Stimulated activated naive B cell treated with anti-CD40 and anti-IgM and Interleukin-4, amounts not matched to agents 10 μg/mL and 1 μg/mL and 100 μg/mL, for 72 hours (primary cell): Measurements from ENCODE around the gene CLEC10A.
"Not testable (repeated sequence)": the region's sequence is repeated elsewhere in the genome, so short reads cannot be mapped to it uniquely, and the experiment has no call there.

Experiments
- ATAC-seq, 2 donors: fragments of 150-1000 bp; cut with Tn5 transposase; replicated peaks; 2 replicates each; pipeline ENCODE4 v1.10.0; 2021; ENCODE audit warnings: moderate library complexity in 1 of 2
- DNase-seq: peaks from one replicate; pipeline ENCODE4 v3.0.0; 2021
- H3K27ac Mint-ChIP-seq: one replicate; pipeline ENCODE4 v1.8.0; 2022; ENCODE audit warnings: mild to moderate bottlenecking, mixed read lengths
- H3K27me3 Mint-ChIP-seq, 2 donors: one replicate each; pipeline ENCODE4 v1.8.0; 2022; ENCODE audit warnings: mixed read lengths in 2 of 2
- H3K36me3 Mint-ChIP-seq, 2 donors: one replicate each; pipeline ENCODE4 v1.8.0; 2022; ENCODE audit warnings: mixed read lengths in 2 of 2, mild to moderate bottlenecking in 1 of 2
- H3K4me1 Mint-ChIP-seq, 2 donors: one replicate each; pipeline ENCODE4 v1.8.0; 2022; ENCODE audit warnings: mixed read lengths in 2 of 2, mild to moderate bottlenecking in 1 of 2
- H3K4me3 Mint-ChIP-seq, 2 donors: one replicate each; pipeline ENCODE4 v1.8.0; 2022; ENCODE audit warnings: mild to moderate bottlenecking in 2 of 2, mixed read lengths in 2 of 2, moderate library complexity in 1 of 2
- H3K9me3 Mint-ChIP-seq, 2 donors: one replicate each; pipeline ENCODE4 v1.8.0; 2022; ENCODE audit warnings: mixed read lengths in 2 of 2, mild to moderate bottlenecking in 1 of 2

The CLEC10A gene

DNA sequence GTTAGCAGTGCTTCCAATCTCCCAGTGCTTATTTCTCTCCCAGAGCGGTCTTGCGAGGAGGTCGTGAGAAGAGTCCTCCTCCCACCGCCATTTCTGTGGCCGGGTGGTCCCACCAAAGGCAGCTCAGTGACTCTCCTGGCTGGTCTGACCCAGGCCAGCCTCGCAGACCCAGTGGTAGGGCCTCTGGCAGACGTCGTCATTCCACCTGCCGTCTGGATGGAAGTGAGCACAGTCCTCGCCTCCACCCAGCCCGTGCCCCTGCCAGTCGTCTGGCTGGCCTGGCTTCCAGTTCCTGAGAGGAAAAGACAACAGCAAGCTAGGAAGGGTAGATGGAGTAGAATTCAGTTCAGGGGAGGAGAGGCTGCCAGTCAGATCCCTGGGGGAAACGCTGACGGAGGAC lies 5.1 kb downstream of the CLEC10A start:
- DNase-seq (no peak), ATAC-seq (no peak)
- H3K36me3 Mint-ChIP-seq = no peaks in the 10 kb centered on the region
- H3K27ac Mint-ChIP-seq = no peak overlapping the region
- peaks cover 6 to 37% of the 10 kb centered on the region in 2 donors for H3K27me3 Mint-ChIP-seq
- peaks cover 13 to 18% of the 10 kb centered on the region in 2 donors for H3K4me1 Mint-ChIP-seq
- H3K9me3 Mint-ChIP-seq = peaks cover 0 to 2% of the 10 kb centered on the region in 2 donors
- H3K4me3 Mint-ChIP-seq = no peak overlapping the region

DNA sequence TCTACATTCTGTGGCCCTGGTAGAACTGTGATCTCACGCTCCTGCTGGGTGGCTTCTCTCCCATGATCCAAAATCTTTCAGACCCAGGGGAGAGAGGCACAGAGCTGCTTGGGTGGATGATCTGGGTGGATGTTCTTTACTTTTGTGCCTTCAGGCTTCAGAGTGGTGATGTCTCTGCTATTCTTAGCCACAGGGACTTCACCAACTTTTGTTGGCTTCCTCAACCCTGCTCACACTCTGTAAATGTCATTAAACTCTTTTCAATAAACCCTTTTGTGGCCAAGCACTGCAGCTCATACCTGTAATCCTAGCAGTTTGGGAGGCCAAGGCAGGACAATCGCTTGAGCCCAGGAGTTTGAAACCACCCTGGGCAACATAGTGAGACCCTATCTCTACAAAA lies 7.6 kb downstream of the CLEC10A start:
- H3K9me3 Mint-ChIP-seq = peaks cover 10 to 21% of the 10 kb centered on the region in 2 donors

DNA sequence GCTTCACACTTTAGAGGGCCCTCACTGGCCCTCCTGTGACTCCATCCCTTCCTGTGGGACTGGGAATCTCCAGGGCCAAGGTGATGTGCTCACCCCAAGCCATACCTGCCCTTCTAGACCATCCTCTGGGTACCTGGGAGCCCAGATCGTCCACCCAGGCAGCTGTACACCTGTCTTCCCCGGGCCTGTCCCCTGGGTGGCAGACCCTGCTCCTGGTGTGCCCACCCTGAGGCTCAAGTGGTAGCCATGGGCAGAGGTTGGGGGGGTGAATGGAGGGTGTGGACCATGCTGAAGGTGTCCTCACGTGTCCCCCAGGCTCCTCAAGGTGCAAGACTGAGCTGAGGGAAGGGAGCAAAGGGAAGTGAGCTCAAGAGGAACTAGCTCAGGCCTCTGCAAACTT lies 9.3 kb downstream of the CLEC10A start:
- Mint-ChIP-seq H3K27ac (no peak overlapping the region), H3K36me3 (peaks cover 13 to 14% of the 10 kb centered on the region in 2 donors), H3K4me1 (peaks cover 11 to 15% of the 10 kb centered on the region in 2 donors), H3K9me3 (peaks cover 14 to 21% of the 10 kb centered on the region in 2 donors), H3K27me3 (peaks cover 8 to 28% of the 10 kb centered on the region in 2 donors), H3K4me3 (no peak overlapping the region)
- DNase-seq = no peak
- no peak for ATAC-seq

More for the DNA sequence above, 7.6 kb downstream of the CLEC10A start:
- Mint-ChIP-seq H3K36me3 (peaks cover 9 to 13% of the 10 kb centered on the region in 2 donors), H3K27me3 (peaks cover 3 to 33% of the 10 kb centered on the region in 2 donors), H3K4me1 (peaks cover 11 to 15% of the 10 kb centered on the region in 2 donors), H3K4me3 (peak overlapping the region in 1 of 2 donors; percentile 45), H3K27ac (peak overlapping the region; percentile 66)
- DNase-seq (no peak), ATAC-seq (peak; percentile 75 to 88)

DNA sequence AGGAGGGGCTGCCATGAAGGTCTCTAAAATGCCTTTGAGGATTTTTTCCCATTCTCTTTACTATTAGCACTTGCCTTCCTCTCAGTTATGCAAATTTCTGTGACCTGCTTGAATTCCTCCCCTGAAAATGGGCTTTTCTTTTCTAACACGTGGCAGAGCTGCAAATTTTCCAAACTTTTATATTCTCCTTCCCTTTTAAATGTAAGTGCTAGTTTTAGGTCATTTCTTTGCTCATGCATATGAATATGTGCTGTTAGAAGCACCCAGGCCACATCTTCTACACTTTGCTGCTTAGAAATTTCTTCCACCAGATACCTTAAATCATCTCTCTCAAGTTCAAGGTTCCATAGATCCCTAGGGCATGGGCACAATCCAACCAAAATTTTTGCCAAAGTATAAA lies 11.8 kb downstream of the CLEC10A start:
- Mint-ChIP-seq H3K9me3 (peaks cover 14 to 21% of the 10 kb centered on the region in 2 donors), H3K27ac (no peak overlapping the region), H3K36me3 (peaks cover 13 to 14% of the 10 kb centered on the region in 2 donors)

DNA sequence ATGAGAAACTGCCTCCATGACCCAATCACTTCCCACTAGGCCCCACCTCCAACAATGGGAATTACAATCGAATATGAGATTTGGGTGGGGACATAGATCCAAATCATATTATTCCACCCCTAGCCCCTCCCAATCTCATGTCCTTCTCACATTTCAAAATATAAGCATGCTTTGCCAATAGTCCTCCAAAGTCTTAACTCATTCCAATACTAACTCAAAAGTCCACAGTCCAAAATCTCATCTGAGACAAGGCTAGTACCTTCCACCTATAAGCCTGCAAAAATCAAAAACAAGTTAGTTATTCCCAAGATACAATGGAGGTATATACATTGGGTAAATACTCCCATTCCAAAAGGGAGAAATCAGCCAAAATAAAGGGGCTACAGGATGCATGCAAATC lies 12.9 kb downstream of the CLEC10A start:
- H3K36me3 Mint-ChIP-seq = peaks cover 13 to 14% of the 10 kb centered on the region in 2 donors
- H3K9me3 Mint-ChIP-seq = peaks cover 14 to 21% of the 10 kb centered on the region in 2 donors
- H3K27ac Mint-ChIP-seq = no peak overlapping the region
- H3K4me1 Mint-ChIP-seq = peaks cover 6 to 9% of the 10 kb centered on the region in 2 donors
- DNase-seq (no peak), ATAC-seq (no peak)
- peaks cover 24 to 55% of the 10 kb centered on the region in 2 donors for H3K27me3 Mint-ChIP-seq
- no peak overlapping the region for H3K4me3 Mint-ChIP-seq

More for the DNA sequence above, 11.8 kb downstream of the CLEC10A start:
- Mint-ChIP-seq H3K4me3 (no peak overlapping the region), H3K27me3 (peaks cover 19 to 47% of the 10 kb centered on the region in 2 donors), H3K4me1 (peaks cover 11 to 15% of the 10 kb centered on the region in 2 donors)
- no peak for DNase-seq
- ATAC-seq = no peak

DNA sequence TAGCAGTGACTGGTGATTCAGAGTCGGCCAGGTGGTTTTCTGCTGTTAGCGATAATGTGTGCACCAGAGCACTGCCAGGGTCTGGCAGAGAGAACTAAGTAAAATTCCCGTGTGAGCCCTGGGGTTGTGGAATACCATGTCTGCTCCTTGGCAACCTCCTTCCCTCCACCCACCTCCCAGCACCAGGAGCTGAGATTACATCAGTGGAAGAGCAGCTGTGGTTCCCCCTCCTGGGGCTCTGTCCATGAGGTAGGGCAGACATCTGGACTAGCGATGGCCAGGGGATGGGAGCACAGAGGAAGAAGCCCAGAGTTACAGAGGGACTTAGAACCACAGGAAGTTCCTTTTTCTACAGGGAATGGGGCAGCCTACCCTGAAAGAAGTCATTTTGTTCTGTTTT lies 15.8 kb downstream of the CLEC10A start:
- no peak for DNase-seq
- H3K4me3 Mint-ChIP-seq = no peak overlapping the region
- H3K27me3 Mint-ChIP-seq = peaks cover 25 to 52% of the 10 kb centered on the region in 2 donors
- peaks cover 6 to 10% of the 10 kb centered on the region in 2 donors for H3K4me1 Mint-ChIP-seq
- H3K36me3 Mint-ChIP-seq = peaks cover 12 to 14% of the 10 kb centered on the region in 2 donors
- H3K9me3 Mint-ChIP-seq = peaks cover 14 to 17% of the 10 kb centered on the region in 2 donors
- no peak overlapping the region for H3K27ac Mint-ChIP-seq
- no peak for ATAC-seq

DNA sequence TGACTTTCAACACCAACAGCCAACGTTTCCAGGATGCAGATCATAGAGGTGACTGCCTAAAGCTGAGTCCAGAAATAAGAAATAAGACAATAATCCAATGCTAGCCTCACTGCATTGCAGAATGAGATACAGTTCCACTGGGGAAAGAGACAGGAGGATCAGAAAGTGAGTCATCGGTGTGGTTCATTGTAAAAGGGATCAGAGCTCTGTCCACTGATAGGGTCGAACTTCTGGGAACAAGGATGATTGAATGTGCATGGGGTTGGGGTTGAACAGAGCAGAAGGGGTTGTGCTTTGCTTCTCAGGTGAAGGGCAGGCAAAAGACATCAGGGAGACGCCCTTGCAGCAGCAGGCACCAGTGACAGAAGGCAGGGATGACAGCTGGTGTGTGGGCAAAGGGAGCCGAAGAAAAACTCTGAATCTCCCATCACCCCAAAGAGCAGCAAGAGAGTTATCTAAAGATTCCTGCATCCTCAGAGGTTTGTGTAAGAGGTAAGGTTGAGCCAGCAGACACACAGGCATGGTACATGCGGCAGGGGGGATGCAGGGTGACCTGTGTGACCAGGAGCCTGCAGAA lies 16.4 kb downstream of the CLEC10A start:
- Mint-ChIP-seq H3K27me3 (peaks cover 31 to 52% of the 10 kb centered on the region in 2 donors), H3K4me1 (peaks cover 8 to 15% of the 10 kb centered on the region in 2 donors), H3K4me3 (no peak overlapping the region), H3K9me3 (peaks cover 10 to 11% of the 10 kb centered on the region in 2 donors), H3K27ac (no peak overlapping the region), H3K36me3 (peaks cover 5 to 10% of the 10 kb centered on the region in 2 donors)
- no peak for ATAC-seq
- no peak for DNase-seq

DNA sequence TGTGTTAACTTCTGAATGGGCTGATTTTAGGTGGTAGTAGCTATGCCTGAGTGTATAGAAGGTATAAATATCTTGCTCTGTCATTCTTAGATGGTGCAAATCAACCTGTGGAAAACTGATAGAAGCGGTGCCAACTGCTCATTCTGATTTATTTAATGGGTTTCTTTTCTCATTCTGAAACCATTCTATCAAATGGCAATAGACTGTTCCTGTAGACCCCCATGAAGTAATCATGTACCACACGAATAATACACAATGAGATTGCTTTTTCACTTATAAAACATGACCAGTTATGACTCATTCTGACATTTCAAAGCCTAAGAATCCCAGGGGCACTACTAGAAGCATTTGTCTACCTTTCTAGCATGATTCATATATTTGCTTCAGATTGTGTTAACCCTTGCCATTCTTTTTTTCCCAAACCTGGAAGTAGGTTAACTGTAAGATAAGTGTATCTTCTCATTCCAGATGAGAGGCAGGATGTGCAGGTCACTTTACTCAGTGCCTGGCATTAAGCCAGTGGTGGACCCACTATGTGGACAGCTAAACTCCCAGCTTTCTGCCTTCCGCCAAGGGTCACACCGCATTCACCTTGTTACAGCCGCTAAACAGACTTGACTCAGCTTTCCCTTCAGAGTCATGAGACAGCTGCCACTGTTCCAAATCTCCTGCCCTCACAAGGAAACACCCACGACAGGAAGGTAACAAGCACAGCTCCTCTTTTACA lies 19.7 kb downstream of the CLEC10A start:
- H3K4me1 Mint-ChIP-seq = peaks cover 8 to 15% of the 10 kb centered on the region in 2 donors
- H3K27ac Mint-ChIP-seq = no peak overlapping the region
- no peaks in the 10 kb centered on the region for H3K36me3 Mint-ChIP-seq
- no peak for DNase-seq
- peaks cover 22 to 49% of the 10 kb centered on the region in 2 donors for H3K27me3 Mint-ChIP-seq
- H3K9me3 Mint-ChIP-seq = no peaks in the 10 kb centered on the region
- H3K4me3 Mint-ChIP-seq = no peak overlapping the region
- peak; percentile 65 to 69 for ATAC-seq

DNA sequence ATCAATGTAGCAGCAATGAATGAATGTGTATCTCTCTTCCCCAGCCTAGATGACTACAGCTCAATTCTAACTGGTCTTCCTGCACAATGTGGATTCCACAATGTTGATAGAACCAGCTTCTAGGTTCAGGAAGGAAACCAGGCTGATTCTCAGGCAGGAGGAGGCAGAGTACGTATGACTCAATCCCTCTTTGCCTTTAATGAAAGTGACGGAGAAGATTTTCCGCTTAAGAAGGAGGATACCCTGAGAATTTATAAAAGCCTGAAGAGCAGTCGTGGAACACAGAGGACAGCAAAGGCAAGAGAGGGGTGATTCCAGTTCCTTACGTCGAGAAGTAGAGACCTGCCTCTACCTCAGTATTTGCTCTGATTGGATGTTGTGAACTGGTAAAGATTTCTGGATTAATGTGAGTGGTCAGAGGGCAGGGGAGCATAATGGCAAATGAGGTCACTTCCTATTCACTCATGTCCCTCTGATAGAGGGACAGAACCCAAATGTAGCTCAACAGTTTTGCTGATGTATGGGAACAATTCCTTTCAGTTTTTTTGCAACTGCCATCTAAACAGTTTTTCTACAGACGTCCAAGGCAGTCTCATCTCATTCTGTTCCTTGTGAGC lies 21.1 kb downstream of the CLEC10A start:
- no peak for DNase-seq
- ATAC-seq = no peak
- Mint-ChIP-seq H3K27ac (peak overlapping the region; percentile 7), H3K27me3 (peaks cover 18 to 35% of the 10 kb centered on the region in 2 donors), H3K4me1 (peaks cover 8 to 15% of the 10 kb centered on the region in 2 donors), H3K36me3 (no peaks in the 10 kb centered on the region), H3K9me3 (no peaks in the 10 kb centered on the region), H3K4me3 (no peak overlapping the region)

DNA sequence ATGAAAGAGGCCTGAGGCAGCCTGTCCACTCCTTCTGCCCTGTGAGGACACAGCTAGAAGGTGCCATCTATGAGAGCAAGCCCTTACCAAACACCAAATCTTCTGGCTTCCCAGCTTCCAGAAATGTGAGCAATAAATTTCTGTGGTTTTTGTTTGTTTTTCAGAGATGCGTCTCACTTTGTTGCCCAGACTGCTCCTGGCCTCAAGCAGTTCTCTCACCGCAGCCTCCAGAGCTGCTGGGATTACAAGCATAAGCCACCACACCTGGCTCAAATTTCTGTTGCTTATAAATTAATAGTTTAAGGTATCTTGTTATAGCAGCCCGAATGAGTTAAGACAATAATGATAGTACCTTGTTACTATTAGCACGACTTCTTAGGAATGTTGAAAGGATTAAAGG lies 23.7 kb downstream of the CLEC10A start:
- Mint-ChIP-seq H3K27ac (no peak overlapping the region), H3K4me1 (peaks cover 10 to 21% of the 10 kb centered on the region in 2 donors), H3K27me3 (peaks cover 11 to 15% of the 10 kb centered on the region in 2 donors), H3K4me3 (no peak overlapping the region), H3K9me3 (no peaks in the 10 kb centered on the region), H3K36me3 (no peaks in the 10 kb centered on the region)
- DNase-seq = no peak
- ATAC-seq = no peak

DNA sequence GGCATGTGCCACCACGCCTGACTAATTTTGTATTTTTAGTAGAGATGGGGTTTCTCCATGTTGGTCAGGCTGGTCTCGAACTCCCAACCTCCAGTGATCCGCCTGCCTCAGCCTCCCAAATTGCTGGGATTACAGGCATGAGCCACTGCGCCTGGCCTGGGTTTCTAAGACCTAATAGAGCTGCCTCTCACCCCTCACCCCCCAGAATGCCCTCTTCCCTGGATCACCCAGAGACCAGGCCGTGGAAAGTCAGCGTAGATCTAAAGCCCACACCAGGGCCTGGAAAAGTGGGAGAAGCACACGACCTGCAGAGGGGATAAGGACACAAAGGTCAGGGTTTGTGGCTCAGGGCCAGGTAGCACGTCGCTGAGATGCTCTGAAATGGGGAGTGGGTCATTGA lies 29.5 kb downstream of the CLEC10A start:
- peaks cover 14 to 21% of the 10 kb centered on the region in 2 donors for H3K4me1 Mint-ChIP-seq
- ATAC-seq, H3K4me3 Mint-ChIP-seq, H3K9me3 Mint-ChIP-seq, H3K27me3 Mint-ChIP-seq, H3K27ac Mint-ChIP-seq, H3K36me3 Mint-ChIP-seq, DNase-seq: not testable (repeated sequence)

DNA sequence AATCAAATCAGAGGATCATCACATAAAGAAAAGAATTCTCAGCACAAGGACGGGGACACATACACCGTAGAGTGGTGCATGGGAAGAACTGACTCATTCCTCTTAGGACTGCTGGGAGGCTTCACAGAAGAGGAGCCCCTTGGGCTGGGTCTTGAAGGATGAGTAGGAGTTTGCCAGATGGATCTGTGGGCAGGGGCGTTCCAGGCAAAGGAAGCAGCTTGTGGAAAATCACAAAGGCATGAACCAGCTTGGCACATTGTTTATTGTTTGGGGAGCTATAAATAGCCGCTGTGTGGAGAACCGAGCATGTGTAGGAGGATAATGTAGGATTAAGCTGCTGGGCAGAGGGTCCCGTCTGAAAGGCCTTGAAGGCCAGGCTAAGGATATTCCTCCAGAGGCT lies 31.1 kb downstream of the CLEC10A start:
- Mint-ChIP-seq H3K36me3 (no peaks in the 10 kb centered on the region), H3K27me3 (peaks cover 5 to 6% of the 10 kb centered on the region in 2 donors), H3K27ac (no peak overlapping the region), H3K9me3 (no peaks in the 10 kb centered on the region), H3K4me3 (no peak overlapping the region), H3K4me1 (peaks cover 15 to 25% of the 10 kb centered on the region in 2 donors)
- ATAC-seq (no peak), DNase-seq (no peak)

DNA sequence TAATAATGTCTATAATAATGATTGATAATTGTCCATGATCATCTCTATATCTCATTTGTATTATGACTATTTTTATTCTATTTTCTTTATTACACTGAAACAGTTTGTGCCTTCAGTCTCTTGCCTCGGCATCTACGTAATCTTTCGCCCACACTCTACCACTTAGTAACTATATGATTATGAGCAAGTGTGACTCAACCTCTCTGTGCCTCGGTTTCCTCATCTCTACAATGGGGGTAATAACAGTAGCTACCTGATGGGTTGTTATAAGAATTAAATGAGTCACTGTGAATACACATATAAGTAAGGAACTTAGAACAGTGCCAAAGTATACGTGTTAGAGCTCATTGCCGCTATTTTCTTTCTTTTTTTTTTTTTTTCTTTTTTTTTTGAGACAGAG lies 32.5 kb downstream of the CLEC10A start:
- Mint-ChIP-seq H3K27ac (no peak overlapping the region), H3K36me3 (no peaks in the 10 kb centered on the region), H3K27me3 (peaks cover 3 to 11% of the 10 kb centered on the region in 2 donors), H3K4me3 (no peak overlapping the region), H3K4me1 (peaks cover 24 to 39% of the 10 kb centered on the region in 2 donors), H3K9me3 (no peaks in the 10 kb centered on the region)
- no peak for ATAC-seq
- no peak for DNase-seq

DNA sequence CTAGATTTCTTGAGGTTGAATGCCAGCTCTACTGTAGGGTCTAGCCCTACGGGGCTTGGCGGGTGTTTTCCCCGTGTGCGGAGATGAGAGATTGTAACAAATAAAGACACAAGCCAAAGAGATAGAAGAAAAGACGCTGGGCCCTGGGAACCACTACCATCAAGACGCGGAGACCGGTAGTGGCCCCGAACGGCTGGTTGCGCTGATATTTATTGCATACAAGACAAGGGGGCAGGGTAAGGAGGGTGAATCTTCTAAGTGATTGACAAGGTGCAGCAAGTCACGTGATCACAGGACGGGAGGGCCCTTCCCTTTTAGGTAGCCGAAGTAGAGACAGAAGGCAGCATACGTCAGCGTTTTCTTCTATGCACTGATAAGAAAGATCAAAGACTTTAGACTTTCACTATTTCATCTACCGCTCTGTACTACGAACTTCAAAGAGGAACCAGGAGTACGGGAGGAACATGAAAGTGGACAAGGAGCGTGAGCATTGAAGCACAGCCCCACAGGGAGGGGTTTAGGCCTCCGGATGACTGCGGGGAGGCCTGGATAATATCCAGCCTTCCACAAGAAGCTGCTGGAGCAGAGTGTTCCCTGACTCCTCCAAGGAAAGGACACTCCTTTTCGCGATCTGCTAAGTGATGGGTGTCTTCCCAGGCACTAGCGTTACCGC lies 33.2 kb downstream of the CLEC10A start:
- DNase-seq = peak; percentile 66

More for the DNA sequence above, 33.2 kb downstream of the CLEC10A start:
- not testable (repeated sequence) for H3K36me3 Mint-ChIP-seq, H3K9me3 Mint-ChIP-seq
- Mint-ChIP-seq H3K27me3 (peaks cover 3 to 11% of the 10 kb centered on the region in 2 donors), H3K4me3 (peak overlapping the region; percentile 81 to 83), H3K4me1 (peaks cover 28 to 42% of the 10 kb centered on the region in 2 donors), H3K27ac (peak overlapping the region; percentile 75)
- peak; percentile 19 to 24 for ATAC-seq
